Measurements from ENCODE around the gene CEP57L1.
A peak's percentile ranks its signal among the peaks of the same experiment; 100 is the strongest.
"Not testable (repeated sequence)": the region's sequence is repeated elsewhere in the genome, so short reads cannot be mapped to it uniquely, and the experiment has no call there.

Gene CEP57L1

DNA sequence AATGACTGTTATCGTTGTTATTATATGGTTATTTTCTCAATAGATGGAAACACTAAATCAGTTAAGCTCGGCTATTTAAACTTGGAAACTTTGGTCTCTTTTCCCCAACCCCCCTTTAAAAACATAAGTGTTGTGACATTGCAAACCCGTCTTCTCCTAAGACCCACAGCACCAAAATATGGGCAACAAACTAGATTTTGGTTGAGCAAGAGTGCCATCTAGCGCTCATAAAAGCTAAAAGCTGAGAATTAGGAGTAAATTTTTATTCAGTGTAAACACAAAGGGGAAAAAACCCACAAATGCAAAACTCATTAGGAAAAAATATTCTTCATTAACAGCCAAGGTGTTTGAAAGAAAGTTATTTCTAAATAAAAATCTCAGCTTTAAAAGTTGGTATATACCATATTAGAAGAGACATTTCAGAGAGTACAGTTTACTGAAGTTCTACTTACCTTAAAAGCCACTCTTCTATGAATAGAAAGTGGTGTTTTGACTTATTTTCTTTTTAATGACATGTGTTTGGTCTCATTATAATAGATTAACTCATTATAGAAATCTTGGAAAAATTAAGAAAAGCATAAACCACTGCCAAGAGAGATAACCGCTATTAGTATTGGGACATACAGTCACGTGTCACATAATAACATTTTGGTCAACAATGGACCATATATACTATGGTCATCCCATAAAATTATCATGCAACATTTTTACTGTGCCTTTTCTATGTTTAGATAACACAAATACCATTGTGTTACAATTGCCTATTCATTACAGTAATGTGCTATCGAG is 21.8 kb upstream of the CEP57L1 start:
- DNase-seq (ENCODE audit: low read depth in 2 of 2) = peak in 1 of 2 donors; percentile 23

DNA sequence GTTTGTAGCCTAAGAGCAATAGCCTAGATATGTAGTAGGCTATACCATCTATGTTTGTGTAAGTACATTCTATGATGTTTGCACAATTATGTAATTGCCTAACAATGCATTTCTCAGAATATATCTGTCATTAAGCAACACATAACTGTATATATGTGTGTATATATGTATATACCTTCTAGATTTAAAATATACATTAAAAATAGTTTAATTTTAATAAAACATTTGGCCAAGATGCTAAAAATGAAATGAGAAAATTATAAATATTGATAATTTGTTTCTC is 21.2 kb upstream of the CEP57L1 start:
- DNase-seq (ENCODE audit: low read depth in 2 of 2) = no peak

DNA sequence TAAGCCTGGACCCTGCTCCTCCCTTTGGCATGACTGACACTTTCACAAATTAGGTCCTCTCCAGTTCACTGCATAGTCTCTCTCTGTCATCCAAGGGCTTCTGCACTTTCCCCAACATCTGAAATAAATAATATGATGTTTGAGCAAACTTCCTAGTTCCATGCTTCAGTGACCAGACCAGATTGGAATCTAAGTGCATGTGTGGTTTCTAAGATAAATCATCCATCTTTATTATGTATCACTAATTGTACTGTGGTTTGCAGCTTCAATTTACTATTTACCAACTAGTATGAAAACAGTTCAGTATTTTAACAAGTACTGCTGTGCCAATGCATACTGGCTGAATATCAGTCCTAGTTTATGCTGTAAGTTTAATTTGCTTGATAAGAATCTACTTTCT is 19.4 kb upstream of the CEP57L1 start:
- no peak for DNase-seq (ENCODE audit: low read depth in 2 of 2)

DNA sequence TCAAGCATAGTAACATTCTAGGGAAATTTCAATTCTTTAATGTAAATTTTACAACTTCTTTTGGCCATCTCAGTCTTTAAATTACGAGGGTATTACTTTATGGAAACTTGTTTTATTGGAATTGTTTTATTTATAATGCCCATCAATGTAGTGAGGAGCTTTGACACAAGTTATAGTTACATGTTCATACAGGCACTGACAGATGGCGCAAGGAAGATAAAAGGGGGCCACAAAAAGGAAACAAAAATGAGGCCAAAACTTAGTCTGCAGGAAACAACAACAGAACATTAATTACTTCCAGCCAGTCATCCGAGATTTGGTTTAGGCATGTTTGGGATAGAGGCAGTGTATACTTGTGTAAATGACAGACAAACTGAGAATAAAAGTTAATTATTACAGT is 18.9 kb upstream of the CEP57L1 start:
- DNase-seq (ENCODE audit: low read depth in 2 of 2) = no peak

DNA sequence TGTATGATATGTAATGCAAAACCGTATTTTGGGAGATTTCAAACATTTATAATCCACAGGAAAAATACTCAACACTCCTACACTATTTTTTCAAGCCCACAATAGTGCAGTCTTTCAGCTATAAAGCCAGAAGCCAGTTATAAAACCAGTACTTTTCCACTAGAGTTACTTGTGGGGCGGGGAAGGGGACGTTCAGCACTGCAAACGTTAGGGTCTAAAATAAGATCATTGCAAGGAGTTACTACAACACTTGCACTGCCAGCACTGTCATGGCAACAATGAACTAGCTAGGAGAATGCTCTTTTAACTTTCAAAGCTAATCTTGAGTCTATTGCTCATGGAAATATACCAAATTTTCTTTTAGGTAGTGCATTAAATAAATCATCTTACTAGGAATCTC is 15.3 kb upstream of the CEP57L1 start:
- no peak for DNase-seq (ENCODE audit: low read depth in 2 of 2)

DNA sequence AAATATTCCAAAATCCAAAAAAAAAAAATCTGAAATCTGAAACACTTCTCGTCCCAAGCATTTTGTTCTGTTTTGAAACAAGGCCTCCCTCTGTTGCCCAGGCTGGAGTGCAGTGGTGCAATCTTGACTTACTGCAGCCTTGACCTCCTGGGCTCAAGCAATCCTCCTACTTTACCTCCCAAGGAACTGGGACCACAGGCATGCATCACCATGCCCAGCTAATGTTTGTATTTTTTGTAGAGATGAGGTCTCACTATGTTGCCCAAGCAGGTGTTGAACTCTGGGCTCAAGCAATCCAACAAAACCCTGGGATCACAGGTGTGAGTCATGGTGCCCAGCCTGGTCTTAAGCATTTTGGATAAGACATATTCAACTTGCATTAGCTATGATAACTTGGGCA is 14.3 kb upstream of the CEP57L1 start:
- DNase-seq (ENCODE audit: low read depth in 2 of 2) = no peak

DNA sequence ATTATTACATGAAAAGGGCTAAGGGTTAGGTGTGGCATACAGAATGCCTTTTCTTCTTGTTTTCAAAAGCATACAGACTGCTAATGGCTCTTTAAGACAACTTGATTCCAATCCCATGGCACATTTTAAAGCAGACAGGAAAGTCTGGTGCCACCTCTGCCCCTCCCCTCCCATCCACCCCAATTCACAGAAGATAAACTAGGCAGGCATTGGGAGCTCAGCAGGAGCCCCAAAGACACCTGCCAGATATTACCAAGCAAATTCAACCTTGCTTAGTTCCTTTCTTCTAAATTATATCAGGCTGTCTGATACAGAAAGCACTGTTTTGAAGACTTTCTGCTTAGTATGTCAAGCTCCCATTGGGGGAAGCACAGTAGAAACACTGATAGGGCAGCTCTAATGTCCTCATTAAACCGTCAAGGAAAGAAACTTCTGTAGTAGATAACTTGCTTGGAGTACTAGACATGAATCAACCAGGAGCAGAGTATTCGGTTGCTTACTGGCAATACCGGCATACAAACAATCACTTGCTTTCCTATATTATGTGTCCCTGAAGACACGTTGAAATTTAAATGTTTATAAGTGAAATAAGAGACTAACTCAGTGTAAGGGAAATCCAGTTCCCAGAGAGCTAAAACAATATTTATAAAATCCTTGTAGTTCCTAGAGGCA is 13.7 kb upstream of the CEP57L1 start:
- DNase-seq (ENCODE audit: low read depth in 2 of 2) = no peak

DNA sequence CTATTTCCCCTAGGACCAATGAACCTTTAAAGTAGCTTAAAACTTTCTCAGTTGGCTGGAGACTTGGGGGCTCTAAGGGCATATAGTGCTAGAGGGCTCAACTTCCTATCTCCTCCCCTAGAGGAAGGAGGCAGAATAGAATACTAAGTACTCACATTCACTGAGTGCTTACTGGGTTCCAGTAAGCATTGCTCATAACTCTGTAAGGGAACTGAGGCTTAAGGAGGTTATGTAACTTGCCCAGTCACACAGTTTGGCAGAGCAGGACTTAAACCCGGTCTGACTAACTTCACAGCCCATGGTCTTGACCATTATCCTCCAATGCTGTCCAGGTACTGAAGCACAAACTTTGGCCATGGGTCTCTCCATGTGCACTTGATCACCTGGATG is 13.1 kb upstream of the CEP57L1 start:
- DNase-seq (ENCODE audit: low read depth in 2 of 2) = no peak

DNA sequence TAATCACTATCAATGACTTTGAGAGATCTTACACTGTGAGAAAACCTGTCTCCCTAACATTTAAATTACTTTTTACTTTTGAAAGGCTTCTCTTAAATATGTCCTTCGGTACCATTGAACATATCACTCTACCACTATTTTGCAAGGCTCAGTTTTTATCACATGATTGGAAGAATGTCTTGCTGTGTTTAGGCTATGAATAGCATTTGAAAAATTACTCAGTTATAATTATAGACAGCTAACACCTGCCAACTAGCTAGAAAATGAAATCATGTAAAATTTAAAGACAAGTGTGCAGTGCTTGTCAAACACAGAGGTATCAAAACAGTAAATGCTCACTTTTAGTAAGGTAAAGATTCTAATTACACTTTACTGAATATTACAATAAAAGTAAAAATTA is 11.7 kb upstream of the CEP57L1 start:
- no peak for DNase-seq (ENCODE audit: low read depth in 2 of 2)

DNA sequence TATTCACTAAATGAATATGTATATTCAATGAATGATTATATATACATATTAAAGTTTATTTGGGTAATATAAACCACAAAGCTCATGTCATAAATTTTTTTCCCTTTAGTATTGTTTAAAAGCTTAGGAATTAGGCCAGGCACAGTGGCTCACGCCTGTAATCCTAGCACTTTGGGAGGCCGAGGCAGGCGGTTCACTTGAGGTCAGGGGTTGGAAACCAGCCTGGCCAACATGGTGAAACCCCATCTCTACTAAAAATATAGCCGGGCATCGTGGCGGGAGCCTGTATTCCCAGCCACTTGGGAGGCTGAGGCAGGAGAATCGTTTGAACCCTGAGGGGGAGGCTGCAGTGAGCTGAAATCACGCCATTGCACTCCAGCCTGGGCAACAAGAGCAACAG is 11.2 kb upstream of the CEP57L1 start:
- not testable (repeated sequence) for DNase-seq (ENCODE audit: low read depth in 2 of 2)

DNA sequence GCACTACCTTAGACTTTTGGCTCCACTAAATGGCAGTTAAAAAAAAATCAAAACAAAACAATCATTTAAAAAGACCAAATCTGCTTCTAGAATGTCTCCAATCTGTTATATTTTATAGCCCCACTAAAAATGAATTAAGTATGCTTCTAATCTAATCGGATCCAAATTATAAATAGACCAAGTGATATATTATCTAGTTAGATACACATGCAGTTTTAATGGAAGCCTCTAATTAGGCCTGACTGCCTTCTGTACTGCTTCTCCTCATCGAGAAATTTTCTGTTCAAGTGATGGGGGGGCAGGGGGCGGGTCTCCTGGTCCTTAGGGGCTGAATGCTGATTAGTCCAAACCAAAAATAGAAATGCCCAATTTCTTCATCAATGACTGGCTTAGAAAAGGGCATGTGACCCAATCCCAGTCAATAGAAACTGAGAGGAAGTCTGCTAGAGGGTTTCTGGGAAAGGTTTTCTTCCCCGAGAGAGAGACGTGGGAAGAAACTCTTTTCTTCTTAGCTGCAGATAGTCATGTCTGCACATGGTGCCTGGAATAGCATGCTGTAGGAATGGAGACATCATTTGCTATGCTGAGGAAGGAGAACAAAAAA is 7.5 kb upstream of the CEP57L1 start:
- no peak for DNase-seq (ENCODE audit: low read depth in 2 of 2)

DNA sequence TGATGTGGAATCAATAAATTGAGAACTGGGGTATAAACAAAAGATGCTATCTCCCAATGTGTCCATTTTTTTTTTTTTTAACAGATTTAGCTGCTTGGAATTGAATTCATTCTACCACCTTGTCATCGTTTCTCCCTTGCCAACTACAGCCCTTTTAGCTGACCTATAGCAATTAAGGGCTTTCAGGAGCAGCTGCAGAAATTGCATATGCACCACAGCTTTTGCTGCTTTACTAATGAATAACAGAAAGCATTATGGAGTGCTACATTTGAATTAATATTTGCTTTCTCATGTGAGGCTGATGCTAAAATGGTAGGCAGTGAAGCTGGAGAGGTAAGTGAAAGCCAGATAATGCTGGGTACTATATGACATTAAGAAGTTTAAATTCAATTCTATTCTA is 6.3 kb upstream of the CEP57L1 start:
- no peak for DNase-seq (ENCODE audit: low read depth in 2 of 2)

DNA sequence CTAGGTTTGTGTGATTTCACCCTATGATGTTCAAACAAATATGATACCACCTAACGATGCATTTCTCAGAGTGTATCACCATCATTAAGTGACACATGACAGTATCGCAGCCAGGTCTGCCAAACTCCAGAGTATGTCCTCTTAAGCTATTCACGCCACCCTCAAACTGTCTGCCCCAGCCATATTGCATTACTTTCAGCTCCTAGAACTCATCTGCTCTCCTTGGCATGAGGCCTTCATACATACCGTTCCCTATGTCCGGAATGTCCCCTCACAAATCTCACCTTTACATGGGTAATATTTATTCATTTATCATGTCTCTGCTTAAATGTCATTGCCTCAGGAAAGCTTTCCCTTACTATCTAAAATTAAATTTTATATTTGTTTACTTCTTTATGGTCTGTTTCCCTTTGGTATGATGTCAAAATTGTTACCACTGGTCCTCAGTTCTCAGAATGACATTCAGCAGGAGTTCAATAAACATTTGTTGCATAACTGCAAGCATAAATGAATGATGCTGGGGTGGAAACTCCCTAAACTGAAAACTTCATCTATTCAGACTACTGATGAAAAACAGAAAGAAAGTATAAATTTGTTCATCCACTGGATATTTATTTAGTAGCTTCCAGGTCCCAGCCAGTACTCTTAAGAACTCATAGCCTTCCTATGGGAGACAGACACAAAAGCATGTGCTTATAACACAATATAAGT is 3.8 kb upstream of the CEP57L1 start:
- no peak for DNase-seq (ENCODE audit: low read depth in 2 of 2)

DNA sequence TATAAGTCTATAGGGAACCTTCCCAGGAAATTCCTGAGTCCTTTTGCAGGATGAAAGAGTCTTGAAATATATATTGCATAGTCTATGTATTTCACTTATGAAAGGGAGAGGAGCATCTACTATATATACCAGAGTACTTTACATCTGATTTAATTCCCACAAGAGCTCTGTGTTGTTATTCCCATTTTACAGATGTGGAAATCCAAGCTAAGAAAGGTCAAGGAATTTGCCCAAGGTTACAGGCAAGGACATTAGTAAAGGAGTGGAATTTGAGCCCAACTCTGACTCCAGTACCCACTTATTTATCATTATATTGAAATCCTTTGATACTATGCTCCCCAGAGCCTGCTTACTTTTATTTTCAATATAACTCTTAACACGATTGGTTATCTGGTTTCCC is 3.2 kb upstream of the CEP57L1 start:
- DNase-seq (ENCODE audit: low read depth in 2 of 2) = no peak

DNA sequence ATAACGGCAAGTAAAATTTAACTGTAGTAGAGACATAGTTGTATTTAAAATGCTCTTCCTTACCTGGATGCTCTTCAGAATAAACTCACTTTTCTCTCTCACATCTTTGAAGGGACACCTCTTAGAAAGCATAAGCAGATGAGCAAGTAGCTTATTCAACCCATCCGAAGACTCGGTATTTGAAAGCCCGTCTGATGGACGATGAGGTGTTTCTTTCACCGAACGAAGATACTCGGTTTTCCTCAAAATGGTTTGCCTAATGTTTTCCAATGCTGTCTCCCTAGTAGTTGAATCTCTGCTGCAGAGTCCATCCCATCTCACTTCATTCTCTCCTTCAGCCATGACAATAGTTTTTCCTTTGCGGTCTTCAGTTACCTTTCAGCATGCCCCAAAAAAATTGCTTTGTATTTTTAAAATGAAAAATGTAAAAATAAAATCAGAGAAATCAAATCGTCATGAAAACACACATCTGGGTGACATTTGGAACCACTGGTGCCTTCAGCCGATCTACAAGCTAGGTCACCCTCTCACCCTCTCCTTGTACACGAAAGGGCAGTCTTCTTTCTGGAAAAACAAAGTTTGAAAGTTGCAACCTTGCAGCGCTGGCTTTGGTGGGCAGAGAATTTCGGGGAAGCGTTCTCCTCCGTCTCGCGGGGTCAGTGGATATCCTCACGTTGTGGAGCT is 1.4 kb upstream of the CEP57L1 start:
- DNase-seq (ENCODE audit: low read depth in 2 of 2) = no peak

DNA sequence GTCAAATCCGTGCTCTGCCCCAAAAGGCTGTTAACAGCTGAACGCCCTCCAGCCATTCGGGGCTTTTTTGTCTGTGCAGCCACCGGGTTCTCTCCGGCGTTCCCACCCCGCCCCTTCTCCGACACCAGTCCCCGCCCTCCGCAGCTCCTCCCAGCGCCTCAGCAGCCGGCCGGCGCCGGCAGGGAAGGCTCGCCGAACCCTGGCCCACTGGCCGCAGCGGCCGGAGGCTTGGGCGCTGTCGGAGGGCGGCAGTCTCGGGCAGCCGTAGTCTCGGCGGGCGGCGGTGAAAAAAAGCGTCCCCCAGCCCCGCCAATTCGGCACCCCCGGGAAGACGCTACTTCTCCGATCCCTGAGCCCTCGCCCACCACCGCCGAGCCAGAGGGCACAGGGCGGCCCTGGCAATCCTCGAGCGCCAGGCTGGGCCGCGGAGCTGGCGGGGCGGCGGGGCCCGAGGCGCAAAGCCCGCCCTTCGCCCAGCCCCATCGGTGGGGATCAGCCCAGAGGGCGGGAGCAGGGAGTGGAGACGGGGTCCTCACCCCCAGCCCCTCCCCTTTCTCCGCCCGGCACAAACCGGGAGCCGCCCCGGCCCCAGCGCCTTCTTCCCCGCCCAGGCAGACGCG is 781 bp upstream of the CEP57L1 start, which contains the start of gene SESN1:
Gene SESN1, minus strand, starts transcription at position 431 of the 620 bp plus-strand sequence. CDS start 773 bp downstream, outside the sequence.
- DNase-seq (ENCODE audit: low read depth in 2 of 2) = peak; percentile 65 to 74

DNA sequence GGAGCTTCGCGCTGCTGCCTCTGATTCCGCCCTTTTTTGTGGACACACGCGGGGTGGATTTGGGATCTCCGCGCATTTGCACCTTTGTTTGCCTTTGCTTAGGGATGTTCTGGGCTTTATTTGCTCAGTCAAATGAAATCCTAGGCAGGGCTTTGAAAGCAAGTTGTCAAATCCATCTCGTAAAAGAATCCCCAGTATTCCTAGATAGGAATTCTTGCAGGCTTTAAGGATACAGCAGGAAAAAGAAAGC is 453 bp downstream of the CEP57L1 start:
- DNase-seq (ENCODE audit: low read depth in 2 of 2) = no peak

DNA sequence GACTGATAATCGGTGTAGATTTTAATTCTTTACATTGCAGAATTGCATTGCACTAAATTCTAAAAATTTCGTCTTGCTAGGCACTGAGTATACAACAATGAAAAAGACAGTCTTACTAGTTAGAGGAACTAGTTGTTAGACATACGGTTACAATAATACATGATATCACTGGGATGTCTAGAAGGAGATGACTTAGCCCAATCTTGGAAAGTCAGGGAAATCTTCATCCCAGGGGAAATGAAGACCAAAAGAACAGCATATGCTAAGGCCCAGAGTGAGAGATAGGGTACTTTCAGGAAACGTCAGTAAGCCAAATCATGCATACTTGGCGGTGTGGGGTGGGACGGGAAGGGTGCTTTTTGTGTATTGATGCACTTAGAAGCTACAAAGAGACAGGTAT is 901 bp downstream of the CEP57L1 start:
- no peak for DNase-seq (ENCODE audit: low read depth in 2 of 2)

DNA sequence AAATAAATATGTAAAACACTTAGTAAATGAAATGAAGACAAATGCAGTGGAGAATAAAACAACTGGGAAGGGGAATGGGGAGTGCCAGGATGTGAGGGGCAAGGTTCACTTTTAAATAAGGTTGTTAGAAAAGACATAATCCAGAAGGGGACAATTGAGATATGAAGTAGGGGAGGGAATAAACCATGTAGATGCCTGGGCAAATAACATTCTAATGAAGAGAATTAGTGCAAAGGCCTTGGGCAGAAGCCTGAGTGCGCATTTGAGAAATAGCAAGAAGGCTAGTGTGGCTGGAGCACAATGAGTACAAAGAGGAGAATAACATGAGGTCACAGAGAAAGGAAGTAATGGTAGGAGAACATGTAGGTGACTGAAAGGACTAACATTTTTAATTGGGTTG is 2.4 kb downstream of the CEP57L1 start:
- no peak for DNase-seq (ENCODE audit: low read depth in 2 of 2)

DNA sequence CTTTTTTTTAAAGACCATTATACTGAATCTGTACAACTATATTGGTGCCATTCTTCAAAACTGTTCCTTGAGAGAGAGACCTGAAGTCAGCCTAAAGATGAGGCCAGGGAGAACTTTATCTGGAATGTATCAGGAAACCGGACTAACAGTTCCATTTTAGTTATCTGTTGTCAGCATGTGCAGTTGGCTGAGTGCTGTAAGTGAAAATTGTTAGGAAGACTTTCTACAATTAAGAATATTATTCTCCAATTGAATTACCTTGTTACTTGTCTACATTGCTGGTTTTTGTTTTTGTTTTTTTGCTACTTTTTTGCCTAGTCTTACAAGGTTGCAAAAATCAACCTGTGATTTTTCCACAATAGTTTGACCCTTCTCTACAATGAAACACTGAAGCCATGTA is 7.5 kb downstream of the CEP57L1 start:
- DNase-seq (ENCODE audit: low read depth in 2 of 2) = no peak

DNA sequence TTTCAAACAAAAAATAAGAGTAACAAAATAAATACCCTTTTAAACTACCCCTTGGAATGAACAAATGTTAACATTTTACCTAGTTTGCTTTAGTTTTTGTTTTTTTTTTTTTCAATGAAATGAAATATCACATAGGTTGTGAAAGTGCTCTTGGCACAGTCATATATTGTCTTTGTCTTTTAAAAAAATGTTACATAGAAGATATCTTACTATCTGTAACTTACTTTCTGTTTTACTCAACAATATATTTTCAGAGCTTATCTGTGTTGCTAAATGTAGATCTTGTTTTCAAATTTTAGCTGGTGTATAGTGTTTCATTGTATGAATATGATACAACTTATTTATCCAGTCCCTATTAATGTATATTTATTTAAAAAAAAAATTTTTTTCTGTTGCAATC is 8.6 kb downstream of the CEP57L1 start:
- no peak for DNase-seq (ENCODE audit: low read depth in 2 of 2)

DNA sequence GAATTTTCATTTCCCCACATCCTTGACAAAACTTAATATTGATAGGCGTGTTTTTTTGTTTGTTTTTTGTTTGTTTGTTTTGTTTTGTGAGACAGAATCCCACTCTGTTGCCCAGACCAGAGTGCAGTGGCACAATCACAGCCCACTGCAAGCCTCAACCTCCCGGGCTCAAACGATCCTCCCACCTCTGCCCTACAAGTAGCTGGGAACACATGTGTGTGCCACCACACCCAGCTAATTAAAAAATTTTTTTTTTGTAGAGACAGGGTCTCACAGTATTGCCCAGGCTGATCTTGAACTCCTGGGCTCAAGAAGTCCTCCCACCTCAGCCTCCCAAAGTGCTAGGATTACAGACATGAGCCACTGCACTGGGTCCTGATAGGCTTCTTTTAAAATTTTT is 9.2 kb downstream of the CEP57L1 start:
- DNase-seq (ENCODE audit: low read depth in 2 of 2) = no peak
